GM08714 (cell line): ENCODE measurements around the gene PHF21A.
"Not testable (repeated sequence)": the region's sequence is repeated elsewhere in the genome, so short reads cannot be mapped to it uniquely, and the experiment has no call there.

Experiments used
- H3K4me3 ChIP-seq: fragments of 200-500 bp; sonication (Bioruptor generic); 2 replicates; pipeline ENCODE4 v1.5.1; 2014; ENCODE audit warnings: mild to moderate bottlenecking, low read length, inconsistent platforms
- ZNF274 ChIP-seq: IDR thresholded peaks from 2 replicates; pipeline ENCODE4 v1.6.1; 2012; ENCODE audit warnings: mild to moderate bottlenecking, low read depth, low read length

The PHF21A gene

GRCh38 chr11:46049325-46049897 is 71.8 kb downstream of the PHF21A start:
- TF ChIP-seq ZNF274 = no peak
- H3K4me3 ChIP-seq = no peak overlapping the region

GRCh38 chr11:46048198-46048597 is 73.1 kb downstream of the PHF21A start:
- no peak overlapping the region for H3K4me3 ChIP-seq
- TF ChIP-seq ZNF274 = no peak

GRCh38 chr11:46047520-46047919 is 73.7 kb downstream of the PHF21A start:
- no peak overlapping the region for H3K4me3 ChIP-seq
- no peak for TF ChIP-seq ZNF274

- no peak overlapping the region for H3K4me3 ChIP-seq
- no peak for TF ChIP-seq ZNF274
These were observed 75.4 kb downstream of the PHF21A start for GRCh38 chr11:46045811-46046210.

GRCh38 chr11:46044601-46045000 is 76.7 kb downstream of the PHF21A start:
- no peak overlapping the region for H3K4me3 ChIP-seq
- TF ChIP-seq ZNF274 = no peak

GRCh38 chr11:46039990-46040389 is 81.3 kb downstream of the PHF21A start:
- no peak for TF ChIP-seq ZNF274
- H3K4me3 ChIP-seq = no peak overlapping the region

GRCh38 chr11:46038529-46038928 is 82.7 kb downstream of the PHF21A start:
- no peak for TF ChIP-seq ZNF274
- H3K4me3 ChIP-seq = no peak overlapping the region

- H3K4me3 ChIP-seq = no peak overlapping the region
- TF ChIP-seq ZNF274 = no peak
These were observed 84.3 kb downstream of the PHF21A start for GRCh38 chr11:46036969-46037368.

- TF ChIP-seq ZNF274 = no peak
- H3K4me3 ChIP-seq = no peak overlapping the region
These were observed 85.2 kb downstream of the PHF21A start for GRCh38 chr11:46036009-46036408.

- TF ChIP-seq ZNF274 = no peak
- no peak overlapping the region for H3K4me3 ChIP-seq
These were observed 87.2 kb downstream of the PHF21A start for GRCh38 chr11:46034041-46034440.

GRCh38 chr11:46026606-46027293 is 94.5 kb downstream of the PHF21A start:
- no peak for TF ChIP-seq ZNF274
- no peak overlapping the region for H3K4me3 ChIP-seq

- no peak overlapping the region for H3K4me3 ChIP-seq
- TF ChIP-seq ZNF274 = no peak
These were observed 101.1 kb downstream of the PHF21A start for GRCh38 chr11:46020084-46020599.

- H3K4me3 ChIP-seq = no peak overlapping the region
- no peak for TF ChIP-seq ZNF274
These were observed 102.6 kb downstream of the PHF21A start for GRCh38 chr11:46018651-46019050.

- no peak overlapping the region for H3K4me3 ChIP-seq
- no peak for TF ChIP-seq ZNF274
These were observed 103.9 kb downstream of the PHF21A start for GRCh38 chr11:46017341-46017740.

GRCh38 chr11:46015941-46016340 is 105.3 kb downstream of the PHF21A start:
- no peak overlapping the region for H3K4me3 ChIP-seq
- TF ChIP-seq ZNF274 = no peak

- H3K4me3 ChIP-seq = not testable (repeated sequence)
These were observed 107.1 kb downstream of the PHF21A start for GRCh38 chr11:46014168-46014567.

- no peak for TF ChIP-seq ZNF274
- H3K4me3 ChIP-seq = no peak overlapping the region
These were observed 109.1 kb downstream of the PHF21A start for GRCh38 chr11:46012185-46012584.
